Stomach (tissue), 9 donors: Measurements from ENCODE around the gene SFXN4. TPM values are rescaled to one million over a fixed set of nuclear protein-coding genes. Genes with fewer than 3 reads are reported as not detected.

ENCODE experiments used
- DNase-seq, 2 donors: peaks; one replicate each; pipeline versions ENCODE4 v3.0.0 to v3.0.0-alpha.2; 2013 to 2019
- H3K27ac ChIP-seq, 5 donors: fragments of 200-600 bp in 4 of 5; sonication (generic) in 4 of 5; one replicate each; pipeline ENCODE4 v1.5.1; 2013 to 2019; ENCODE audit warnings: mild to moderate bottlenecking in 1 of 5, moderate library complexity in 1 of 5
- H3K27me3 ChIP-seq, 3 donors: fragments of 200-600 bp; sonication (generic); one replicate each; pipeline ENCODE4 v1.5.1; 2017 to 2019; ENCODE audit warnings: mixed run types in 1 of 3
- H3K36me3 ChIP-seq, 4 donors: fragments of 200-600 bp; sonication (generic); 1 replicate in 3 of 4; 2 replicates in 1 of 4; pipeline ENCODE4 v1.5.1; 2016 to 2019
- H3K4me1 ChIP-seq, 4 donors: fragments of 200-600 bp; sonication (generic); one replicate each; pipeline ENCODE4 v1.5.1; 2016 to 2019
- H3K4me3 ChIP-seq, 4 donors: fragments of 200-600 bp; sonication (generic) in 3 of 4; one replicate each; pipeline ENCODE4 v1.5.1; 2016 to 2019; ENCODE audit warnings: mild to moderate bottlenecking in 1 of 4
- H3K9me3 ChIP-seq, 4 donors: fragments of 200-600 bp; sonication (generic); one replicate each; pipeline ENCODE4 v1.5.1; 2016 to 2019
- EP300 ChIP-seq: sonication (generic); formaldehyde crosslinking; IDR thresholded peaks from one replicate; pipeline ENCODE4 v1.6.1; 2017; ENCODE audit warnings: antibody characterized with exemption
- POLR2A ChIP-seq, 4 donors: fragments of 450-650 bp; IDR thresholded peaks; one replicate each; pipeline ENCODE4 v1.6.1; 2016; ENCODE audit warnings: antibody characterized with exemption in 4 of 4, control low read depth in 2 of 4, mild to moderate bottlenecking in 1 of 4, moderate library complexity in 1 of 4
- POLR2AphosphoS5 ChIP-seq, 3 donors: sonication (generic); formaldehyde crosslinking; IDR thresholded peaks; one replicate each; pipeline ENCODE4 v1.6.1; 2016; ENCODE audit warnings: antibody characterized with exemption in 3 of 3
- WGBS, 5 donors: extraction: QIAGEN DNeasy Blood & Tissue Kit in 3 of 5; methylation state at CpG; one replicate each; pipeline versions ENCODE4 v1.1.5 to v1.1.7; 2013 to 2018; 5-methylcytosine and 5-hydroxymethylcytosine counted together
- intact Hi-C: fragments of 100-400 bp; cut with DNase I; formaldehyde crosslinking; loops from one replicate; pipeline ENCODE4 v1.15.1; 2023; ENCODE audit warnings: low total_unique reads
- polyA plus RNA-seq, 3 donors: library from polyadenylated mRNA; stranded (reverse); fragments of 200-250 nt; gene quantifications; one replicate each; pipeline ENCODE4 v1.2.3, GENCODE V29; 2013
- total RNA-seq, 5 donors: library from RNA; depleted of rRNA; stranded (reverse); fragments of >200 nt; gene quantifications; one replicate each; pipeline versions ENCODE4 v1.1.0 to v1.2.3, GENCODE V29; 2014 to 2016
- TF ChIP-seq, protein P1 (sequence below), 7 experiments: fragments of 450-650 bp in 4 of 7; fragments of 200-600 bp in 3 of 7; sonication (generic) in 3 of 7; IDR thresholded peaks; one replicate each; pipeline ENCODE4 v1.5.1; 2016 to 2019; ENCODE audit warnings: antibody characterized with exemption in 7 of 7, control low read depth in 2 of 7, mild to moderate bottlenecking in 1 of 7
- donor health status: healthy with polysubstance abuse.
- donor health status: Bipolar disorder and iron deficiency.
- donor health status: healthy.

SFXN4 gene
- total and polyA plus RNA-seq, 8 donors: 2.7 to 72.7 (median 24.8) TPM

DNA sequence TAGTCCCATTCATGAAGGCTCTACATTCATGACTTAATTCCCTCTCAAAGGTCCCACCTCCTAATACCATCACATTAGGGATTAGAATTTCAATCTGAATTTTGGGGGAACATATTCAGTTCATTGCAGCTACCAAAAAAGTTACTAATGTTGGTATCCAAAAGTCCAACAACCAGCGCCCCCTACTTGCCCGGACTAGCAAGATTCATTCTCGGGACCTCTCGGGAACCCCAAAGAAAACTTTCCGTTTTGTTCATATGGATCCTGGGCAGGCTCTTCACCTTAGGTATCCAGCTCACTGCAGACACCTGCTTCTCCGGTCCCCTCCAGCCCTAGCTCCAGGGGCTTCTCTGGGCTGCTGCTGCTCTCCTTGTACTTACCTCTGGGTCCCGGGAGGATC lies 32.9 kb upstream of the SFXN4 start:
- no peak for DNase-seq
- intact Hi-C loops: no loop called here
- peaks cover 0 to 5% (median 0%) of the 10 kb centered on the region in 3 donors for H3K27me3 ChIP-seq
- no peak overlapping the region for H3K27ac ChIP-seq
- no peaks in the 10 kb centered on the region for H3K36me3 ChIP-seq
- TF ChIP-seq POLR2A (IDR thresholded peaks at IDR 0.05): no peak
- TF ChIP-seq, protein P1, sequence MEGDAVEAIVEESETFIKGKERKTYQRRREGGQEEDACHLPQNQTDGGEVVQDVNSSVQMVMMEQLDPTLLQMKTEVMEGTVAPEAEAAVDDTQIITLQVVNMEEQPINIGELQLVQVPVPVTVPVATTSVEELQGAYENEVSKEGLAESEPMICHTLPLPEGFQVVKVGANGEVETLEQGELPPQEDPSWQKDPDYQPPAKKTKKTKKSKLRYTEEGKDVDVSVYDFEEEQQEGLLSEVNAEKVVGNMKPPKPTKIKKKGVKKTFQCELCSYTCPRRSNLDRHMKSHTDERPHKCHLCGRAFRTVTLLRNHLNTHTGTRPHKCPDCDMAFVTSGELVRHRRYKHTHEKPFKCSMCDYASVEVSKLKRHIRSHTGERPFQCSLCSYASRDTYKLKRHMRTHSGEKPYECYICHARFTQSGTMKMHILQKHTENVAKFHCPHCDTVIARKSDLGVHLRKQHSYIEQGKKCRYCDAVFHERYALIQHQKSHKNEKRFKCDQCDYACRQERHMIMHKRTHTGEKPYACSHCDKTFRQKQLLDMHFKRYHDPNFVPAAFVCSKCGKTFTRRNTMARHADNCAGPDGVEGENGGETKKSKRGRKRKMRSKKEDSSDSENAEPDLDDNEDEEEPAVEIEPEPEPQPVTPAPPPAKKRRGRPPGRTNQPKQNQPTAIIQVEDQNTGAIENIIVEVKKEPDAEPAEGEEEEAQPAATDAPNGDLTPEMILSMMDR (IDR thresholded peaks at IDR 0.05): peak in 2 of 7 experiments; percentile 13 to 24
- no peak for TF ChIP-seq EP300
- H3K4me3 ChIP-seq: no peak overlapping the region
- peaks cover 0 to 16% (median 5%) of the 10 kb centered on the region in 4 donors for H3K4me1 ChIP-seq
- no peaks in the 10 kb centered on the region for H3K9me3 ChIP-seq
- WGBS, 5 donors: 45 to 55% (median 48%) methylated on average over 7 of the region's 7 CpGs

DNA sequence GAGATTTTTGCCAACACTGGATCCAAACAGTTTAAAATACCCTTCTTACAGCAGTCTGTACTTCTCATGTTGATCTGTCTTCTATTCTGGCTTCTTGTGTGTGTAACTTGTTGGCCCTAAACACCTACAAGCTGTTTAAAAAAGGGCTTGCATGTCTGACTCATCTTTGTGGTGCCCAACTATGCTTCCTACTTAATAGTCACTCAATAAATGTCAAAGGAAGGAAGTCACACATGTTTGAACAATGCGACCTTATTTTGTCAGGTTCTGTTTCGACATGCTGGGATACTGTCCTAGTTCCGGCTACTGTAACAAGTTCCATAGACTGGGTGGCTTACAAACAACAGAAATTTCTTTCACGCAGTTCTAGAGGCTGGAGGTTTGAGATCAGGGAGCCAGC lies 32.4 kb upstream of the SFXN4 start:
- no peaks in the 10 kb centered on the region for H3K9me3 ChIP-seq
- no peak for TF ChIP-seq POLR2A (IDR thresholded peaks at IDR 0.05)
- no peak for TF ChIP-seq POLR2AphosphoS5 (IDR thresholded peaks at IDR 0.05)
- TF ChIP-seq EP300: no peak
- TF ChIP-seq, protein P1 (IDR thresholded peaks at IDR 0.05): no peak
- intact Hi-C loops: no loop called here
- DNase-seq: no peak
- peaks cover 0 to 5% (median 0%) of the 10 kb centered on the region in 3 donors for H3K27me3 ChIP-seq
- no peaks in the 10 kb centered on the region for H3K36me3 ChIP-seq
- WGBS, 5 donors: 60 to 70% (median 67%) methylated on average over 4 of the region's 4 CpGs
- peaks cover 0 to 16% (median 5%) of the 10 kb centered on the region in 4 donors for H3K4me1 ChIP-seq
- H3K27ac ChIP-seq: no peak overlapping the region
- no peak overlapping the region for H3K4me3 ChIP-seq

DNA sequence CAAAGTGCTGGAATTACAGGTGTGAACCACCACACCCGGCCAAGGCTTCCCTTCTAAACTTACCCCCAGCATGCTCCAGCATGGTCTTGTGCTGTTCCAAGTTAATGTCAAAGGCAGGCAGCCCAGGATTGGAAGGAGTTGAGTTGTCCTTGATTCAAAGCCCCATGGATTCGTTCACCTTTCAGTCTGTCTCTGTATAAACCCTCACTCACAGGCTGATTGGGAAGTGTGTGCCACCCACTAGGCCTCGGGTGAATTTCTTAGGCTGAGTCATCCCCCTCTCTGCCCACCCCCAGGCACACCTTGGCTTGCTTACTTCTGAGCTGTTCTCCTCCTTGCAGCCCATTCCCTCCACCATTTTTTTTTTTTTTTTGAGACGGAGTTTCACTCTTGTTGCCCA lies 26.4 kb upstream of the SFXN4 start:
- Histone ChIP-seq H3K4me1 (peaks cover 0 to 6% (median 5%) of the 10 kb centered on the region in 4 donors), H3K36me3 (no peaks in the 10 kb centered on the region), H3K4me3 (no peak overlapping the region), H3K27me3 (no peaks in the 10 kb centered on the region), H3K27ac (no peak overlapping the region), H3K9me3 (no peaks in the 10 kb centered on the region)
- no peak for DNase-seq
- TF ChIP-seq, protein P1 (IDR thresholded peaks at IDR 0.05): no peak
- intact Hi-C loops: no loop called here
- WGBS, 5 donors: 81 to 89% (median 88%) methylated on average over 3 to 4 of the region's 4 CpGs

DNA sequence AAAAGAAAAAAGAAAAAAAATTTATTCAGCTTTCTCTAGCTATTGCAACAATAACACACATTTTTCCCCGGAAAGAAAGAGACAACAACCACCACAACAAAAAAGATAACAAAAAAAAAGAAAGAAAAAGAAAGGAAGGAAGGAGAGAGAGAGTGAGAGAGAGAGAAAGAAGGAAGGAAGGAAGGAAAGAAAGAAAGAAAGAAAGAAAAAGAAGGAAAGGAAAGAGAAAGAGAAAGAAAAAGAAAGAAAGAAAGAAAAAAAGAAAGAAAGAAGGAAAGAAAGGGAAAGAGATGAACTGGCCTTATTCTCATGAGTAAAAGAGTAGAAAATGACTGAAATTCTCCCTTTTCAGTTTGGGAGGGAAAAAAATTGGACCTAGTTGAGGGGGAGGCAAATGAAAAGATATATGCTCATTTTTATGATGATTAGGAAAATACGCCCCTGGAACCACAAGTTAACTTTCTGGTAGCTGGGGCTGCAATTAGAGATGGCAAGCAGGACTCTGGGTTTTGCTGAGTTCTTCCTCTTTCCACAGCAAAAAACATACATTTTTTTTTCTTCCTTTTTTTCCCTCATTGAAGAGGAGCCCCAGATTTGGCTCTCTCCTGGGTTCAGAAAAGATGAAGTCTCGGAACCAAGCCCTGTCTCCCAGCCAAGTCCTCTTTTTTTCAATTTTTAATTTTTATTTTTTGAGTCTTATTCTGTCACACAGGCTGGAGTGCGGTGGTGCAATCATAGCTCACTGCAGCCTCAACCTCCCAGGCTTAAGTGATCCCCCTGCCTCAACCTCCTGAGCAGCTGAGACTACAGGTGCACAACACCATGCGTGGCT lies 25.7 kb upstream of the SFXN4 start:
- no peak for DNase-seq
- H3K36me3 ChIP-seq: no peaks in the 10 kb centered on the region
- intact Hi-C loops: no loop called here
- no peaks in the 10 kb centered on the region for H3K9me3 ChIP-seq
- TF ChIP-seq, protein P1 (IDR thresholded peaks at IDR 0.05): no peak
- TF ChIP-seq EP300 (no peak), POLR2AphosphoS5 (IDR thresholded peaks at IDR 0.05) (no peak), POLR2A (IDR thresholded peaks at IDR 0.05) (no peak)
- peaks cover 0 to 6% (median 5%) of the 10 kb centered on the region in 4 donors for H3K4me1 ChIP-seq
- H3K27ac ChIP-seq: no peak overlapping the region
- no peaks in the 10 kb centered on the region for H3K27me3 ChIP-seq
- WGBS, 5 donors: 57 to 72% (median 60%) methylated on average over 5 of the region's 5 CpGs
- H3K4me3 ChIP-seq: no peak overlapping the region
